ENCODE data around the gene CCSER1.

DNA sequence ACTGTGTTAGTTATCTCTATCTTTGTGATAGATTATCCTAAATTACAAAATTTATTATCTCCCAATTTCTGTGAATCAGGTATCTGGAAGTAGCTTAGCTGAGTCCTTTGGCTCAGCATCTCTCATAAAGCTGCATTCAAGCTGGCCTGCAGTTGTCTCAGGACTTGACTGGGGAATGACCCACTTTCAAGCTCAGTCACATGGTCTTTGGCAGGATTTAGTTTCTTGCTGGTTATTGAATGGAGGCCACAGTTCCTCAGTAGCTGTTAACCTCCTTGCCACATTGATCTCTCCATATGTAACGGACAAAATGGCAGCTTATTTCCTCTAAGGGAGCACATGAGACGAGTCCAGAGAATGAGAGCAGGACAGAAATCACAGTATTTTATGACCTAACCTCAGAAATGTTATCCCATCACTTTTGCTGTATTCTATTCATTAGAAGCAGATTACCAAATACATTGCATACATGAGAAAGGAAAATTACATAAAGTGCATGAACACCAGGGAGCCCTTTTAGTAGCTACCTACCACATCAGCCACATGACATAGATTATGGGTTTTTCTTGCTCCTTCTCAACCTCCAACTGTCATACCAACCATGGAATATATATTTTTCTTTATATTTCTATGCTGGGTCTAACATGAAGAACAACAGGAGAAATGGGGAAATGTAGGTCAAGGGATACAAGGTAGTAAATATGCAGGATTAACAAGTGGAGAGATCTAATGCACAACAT lies 730.1 kb downstream of the CCSER1 start:
- TF ChIP-seq, protein P1, sequence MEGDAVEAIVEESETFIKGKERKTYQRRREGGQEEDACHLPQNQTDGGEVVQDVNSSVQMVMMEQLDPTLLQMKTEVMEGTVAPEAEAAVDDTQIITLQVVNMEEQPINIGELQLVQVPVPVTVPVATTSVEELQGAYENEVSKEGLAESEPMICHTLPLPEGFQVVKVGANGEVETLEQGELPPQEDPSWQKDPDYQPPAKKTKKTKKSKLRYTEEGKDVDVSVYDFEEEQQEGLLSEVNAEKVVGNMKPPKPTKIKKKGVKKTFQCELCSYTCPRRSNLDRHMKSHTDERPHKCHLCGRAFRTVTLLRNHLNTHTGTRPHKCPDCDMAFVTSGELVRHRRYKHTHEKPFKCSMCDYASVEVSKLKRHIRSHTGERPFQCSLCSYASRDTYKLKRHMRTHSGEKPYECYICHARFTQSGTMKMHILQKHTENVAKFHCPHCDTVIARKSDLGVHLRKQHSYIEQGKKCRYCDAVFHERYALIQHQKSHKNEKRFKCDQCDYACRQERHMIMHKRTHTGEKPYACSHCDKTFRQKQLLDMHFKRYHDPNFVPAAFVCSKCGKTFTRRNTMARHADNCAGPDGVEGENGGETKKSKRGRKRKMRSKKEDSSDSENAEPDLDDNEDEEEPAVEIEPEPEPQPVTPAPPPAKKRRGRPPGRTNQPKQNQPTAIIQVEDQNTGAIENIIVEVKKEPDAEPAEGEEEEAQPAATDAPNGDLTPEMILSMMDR (IDR thresholded peaks at IDR 0.05) = no peak
- no peak for TF ChIP-seq POLR2A (IDR thresholded peaks at IDR 0.05)
